ENCODE data around the gene THAP4. TPM values are rescaled to one million over a fixed set of nuclear protein-coding genes. Genes with fewer than 3 reads are reported as not detected.

Gene THAP4
- total RNA-seq, 2 experiments from 2014 or later, result 27.5 to 31.4 TPM

- POLR2A ChIA-PET, result interaction anchor here (1.5 kb wide), 1 partner anchor 89 kb away, joined by 4 read pairs; the partner anchor contains the start of gene DTYMK
- TF ChIP-seq CTCF (IDR thresholded peaks at IDR 0.05), result no peak
- no peak for ATAC-seq (ENCODE audit: poor library complexity)
Measured at GRCh38 chr2:241598061-241598460, 38.9 kb downstream of the THAP4 start.

GRCh38 chr2:241597561-241597960, 39.4 kb downstream of the THAP4 start:
- no peak for TF ChIP-seq CTCF (IDR thresholded peaks at IDR 0.05)
- ChIA-PET CTCF (no interaction called here), POLR2A (no interaction called here)
- DNase-seq (no peak), ATAC-seq (ENCODE audit: poor library complexity) (no peak)
- intact Hi-C loops (cut with DNase I, micrococcal nuclease), result no loop called here
- Mint-ChIP-seq H3K27ac (no peak overlapping the region), H3K27me3 (no peaks in the 10 kb centered on the region), H3K4me1 (ENCODE audit: low read depth) (no peaks in the 10 kb centered on the region), H3K4me3 (no peak overlapping the region), H3K9me3 (no peaks in the 10 kb centered on the region), H3K36me3 (ENCODE audit: low read depth) (peaks cover 77% of the 10 kb centered on the region)
- no peaks in the 10 kb centered on the region for H3K27me3 ChIP-seq (ENCODE audit: control insufficient read depth in 1 of 2, insufficient read depth in 2 of 2, low read length in 2 of 2)
- H3K36me3 ChIP-seq (ENCODE audit: insufficient read depth, low read length), result peaks cover 32% of the 10 kb centered on the region
- H3K27ac ChIP-seq (ENCODE audit: low read depth in 1 of 2, low read length in 2 of 2), result no peak overlapping the region
- H3K4me3 ChIP-seq (ENCODE audit: low read length), result no peak overlapping the region
- no peaks in the 10 kb centered on the region for H3K4me1 ChIP-seq (ENCODE audit: insufficient read depth, low read length)
- H3K9me3 ChIP-seq (ENCODE audit: control insufficient read depth in 1 of 2, insufficient read depth in 1 of 2, low read length in 2 of 2), result no peaks in the 10 kb centered on the region

More at GRCh38 chr2:241598061-241598460, 38.9 kb downstream of the THAP4 start:
- Mint-ChIP-seq H3K27me3 (no peaks in the 10 kb centered on the region), H3K27ac (no peak overlapping the region), H3K4me3 (no peak overlapping the region), H3K4me1 (ENCODE audit: low read depth) (no peaks in the 10 kb centered on the region), H3K36me3 (ENCODE audit: low read depth) (peaks cover 77% of the 10 kb centered on the region), H3K9me3 (no peaks in the 10 kb centered on the region)
- H3K27ac ChIP-seq (ENCODE audit: low read depth in 1 of 2, low read length in 2 of 2), result no peak overlapping the region
- H3K4me1 ChIP-seq (ENCODE audit: insufficient read depth, low read length), result no peaks in the 10 kb centered on the region
- DNase-seq, result no peak
- no peaks in the 10 kb centered on the region for H3K9me3 ChIP-seq (ENCODE audit: control insufficient read depth in 1 of 2, insufficient read depth in 1 of 2, low read length in 2 of 2)
- H3K4me3 ChIP-seq (ENCODE audit: low read length), result no peak overlapping the region
- H3K27me3 ChIP-seq (ENCODE audit: control insufficient read depth in 1 of 2, insufficient read depth in 2 of 2, low read length in 2 of 2), result no peaks in the 10 kb centered on the region
- intact Hi-C loops (cut with DNase I, micrococcal nuclease), result no loop called here
- CTCF ChIA-PET, result no interaction called here
- peaks cover 36% of the 10 kb centered on the region for H3K36me3 ChIP-seq (ENCODE audit: insufficient read depth, low read length)

GRCh38 chr2:241595600-241596140, 41.3 kb downstream of the THAP4 start:
- no peak for TF ChIP-seq CTCF (IDR thresholded peaks at IDR 0.05)
- no peaks in the 10 kb centered on the region for H3K27me3 ChIP-seq (ENCODE audit: control insufficient read depth in 1 of 2, insufficient read depth in 2 of 2, low read length in 2 of 2)
- Mint-ChIP-seq H3K27ac (no peak overlapping the region), H3K4me1 (ENCODE audit: low read depth) (no peaks in the 10 kb centered on the region), H3K9me3 (no peaks in the 10 kb centered on the region), H3K4me3 (no peak overlapping the region), H3K36me3 (ENCODE audit: low read depth) (peaks cover 61% of the 10 kb centered on the region), H3K27me3 (no peaks in the 10 kb centered on the region)
- no peaks in the 10 kb centered on the region for H3K4me1 ChIP-seq (ENCODE audit: insufficient read depth, low read length)
- DNase-seq, result peak in 2 of 14 experiments; percentile 13 to 34
- no peaks in the 10 kb centered on the region for H3K9me3 ChIP-seq (ENCODE audit: control insufficient read depth in 1 of 2, insufficient read depth in 1 of 2, low read length in 2 of 2)
- peaks cover 22% of the 10 kb centered on the region for H3K36me3 ChIP-seq (ENCODE audit: insufficient read depth, low read length)
- ATAC-seq (ENCODE audit: poor library complexity), result peak; percentile 44
- intact Hi-C loops (cut with DNase I, micrococcal nuclease), result no loop called here
- ChIA-PET POLR2A (interaction anchor here (0.6 kb wide), 1 partner anchor 129 kb away, joined by 3 read pairs; no protein-coding TSS in a partner anchor), CTCF (interaction anchor here (0.9 kb wide), 1 partner anchor 14 kb away, joined by 4 read pairs; no protein-coding TSS in a partner anchor)
- no peak overlapping the region for H3K4me3 ChIP-seq (ENCODE audit: low read length)
- H3K27ac ChIP-seq (ENCODE audit: low read depth in 1 of 2, low read length in 2 of 2), result no peak overlapping the region

Data from CD4-positive, alpha-beta T cell (primary cell).